ENCODE results near the gene KLHL10. TPM values are rescaled to one million over a fixed set of nuclear protein-coding genes. Genes with fewer than 3 reads are reported as not detected.

The KLHL10 gene
- total and polyA plus RNA-seq, 2 of the 13 experiments (the other 11 are each of a cell fraction or from before 2014, with no cell fraction given): 0.04 to 0.08 TPM

GRCh38 chr17:41811549-41812380 lies 25.9 kb upstream of the KLHL10 start, which contains the start of gene P3H4 (continued):
- TF ChIP-seq ZNF280D (CRISPR knock-in tag; IDR thresholded peaks at IDR 0.05) (no peak; the same call in 1 of the 2 replicates), RCOR2 (CRISPR knock-in tag; IDR thresholded peaks at IDR 0.05) (no peak), ZNF709 (CRISPR knock-in tag; IDR thresholded peaks at IDR 0.05) (peak; percentile 95), GTF2F1 (IDR thresholded peaks at IDR 0.05; ENCODE audit: low read length) (no peak), MXD4 (CRISPR knock-in tag; IDR thresholded peaks at IDR 0.05) (no peak; the same call in 1 of the 2 replicates), ZFP82 (CRISPR knock-in tag; IDR thresholded peaks at IDR 0.05; ENCODE audit: borderline replicate concordance) (peak; percentile 6; the same call in 1 of the 2 replicates), ZBTB25 (CRISPR knock-in tag; IDR thresholded peaks at IDR 0.05) (no peak), ZNF333 (CRISPR knock-in tag; IDR thresholded peaks at IDR 0.05; ENCODE audit: borderline replicate concordance) (peak; percentile 92; the same call in 1 of the 2 replicates), ZKSCAN1 (IDR thresholded peaks at IDR 0.05; ENCODE audit: low read length) (no peak), MAF1 (CRISPR knock-in tag; IDR thresholded peaks at IDR 0.05; ENCODE audit: borderline replicate concordance) (no peak), MTERF4 (CRISPR knock-in tag; IDR thresholded peaks at IDR 0.05) (peak; percentile 56), THRA (CRISPR knock-in tag; IDR thresholded peaks at IDR 0.05; ENCODE audit: borderline replicate concordance) (no peak), RORA (CRISPR knock-in tag; IDR thresholded peaks at IDR 0.05) (no peak), ZFP36 (IDR thresholded peaks at IDR 0.05; ENCODE audit: borderline replicate concordance, low read depth, low read length, partially characterized antibody) (no peak), SMARCC2 (IDR thresholded peaks at IDR 0.05) (no peak), PCBP2 (optimal IDR thresholded peaks at IDR 0.05; ENCODE audit: low read depth, low read length, poor library complexity, severe bottlenecking) (no peak), ZFP62 (CRISPR knock-in tag; IDR thresholded peaks at IDR 0.05) (no peak), ZNF546 (CRISPR knock-in tag; conservative IDR thresholded peaks at IDR 0.05) (peak; percentile 48), TGIF2 (CRISPR knock-in tag; IDR thresholded peaks at IDR 0.05) (peak; percentile 49; the same call in 1 of the 2 replicates), NFATC3 (CRISPR knock-in tag; IDR thresholded peaks at IDR 0.05) (no peak), RAD51 (IDR thresholded peaks at IDR 0.05; ENCODE audit: borderline replicate concordance) (no peak), FOXO4 (CRISPR knock-in tag; conservative IDR thresholded peaks at IDR 0.05) (no peak), GATAD2A (CRISPR knock-in tag; IDR thresholded peaks at IDR 0.05) (no peak)
